Measurements from ENCODE around the gene PLCB1. TPM values are rescaled to one million over a fixed set of nuclear protein-coding genes. Genes with fewer than 3 reads are reported as not detected.

PLCB1 gene
- total and polyA plus RNA-seq, 2 experiments from 2014 or later: 6.7 to 20.5 TPM

DNA sequence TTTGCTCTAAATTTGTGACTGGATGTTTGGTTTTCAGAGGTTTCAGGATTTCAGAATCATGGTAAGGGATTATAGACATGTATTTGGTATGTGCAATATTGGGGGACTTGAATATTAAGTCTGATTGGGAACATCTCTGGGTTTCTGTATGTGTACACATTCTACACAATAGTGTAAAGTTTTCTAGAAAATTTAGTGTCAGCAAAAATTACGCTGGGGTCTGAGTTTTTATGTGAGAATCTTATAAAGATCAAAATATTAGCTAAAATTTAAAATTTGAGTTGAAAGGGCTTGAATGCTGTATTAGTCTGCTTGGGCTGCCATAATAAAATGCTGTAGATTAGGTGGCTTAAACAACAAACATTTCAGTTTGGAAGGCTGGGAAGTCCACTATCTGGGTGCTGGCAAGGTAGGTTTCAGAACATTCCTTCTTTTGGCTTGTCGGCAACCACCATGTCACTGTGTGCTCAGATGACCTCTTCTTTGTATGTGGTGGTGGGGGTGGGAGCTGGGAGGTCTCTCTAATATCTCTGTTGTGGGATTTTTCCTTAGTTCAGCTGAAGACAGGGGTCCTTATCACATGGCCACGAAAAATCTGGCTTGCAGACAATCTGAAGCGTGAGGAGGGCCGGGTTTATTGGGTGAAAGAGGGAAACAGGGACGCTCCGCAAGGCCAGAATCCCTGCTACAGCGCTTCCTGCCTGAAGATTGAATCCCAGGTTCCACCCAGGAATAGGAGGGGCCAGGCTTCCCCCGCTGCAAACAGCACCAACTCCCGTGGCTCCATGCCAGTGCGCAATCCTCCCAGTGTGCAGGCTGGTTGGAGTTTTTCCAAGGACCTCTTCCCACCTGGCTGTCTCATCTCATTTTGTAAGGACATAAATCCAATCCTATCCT is 299.7 kb downstream of the PLCB1 start:
- no peaks in the 10 kb centered on the region for H3K9me3 ChIP-seq (ENCODE audit: low read depth)
- H3K4me2 ChIP-seq: no peak overlapping the region
- H3K4me3 ChIP-seq: no peak overlapping the region
- TF ChIP-seq, protein P1, sequence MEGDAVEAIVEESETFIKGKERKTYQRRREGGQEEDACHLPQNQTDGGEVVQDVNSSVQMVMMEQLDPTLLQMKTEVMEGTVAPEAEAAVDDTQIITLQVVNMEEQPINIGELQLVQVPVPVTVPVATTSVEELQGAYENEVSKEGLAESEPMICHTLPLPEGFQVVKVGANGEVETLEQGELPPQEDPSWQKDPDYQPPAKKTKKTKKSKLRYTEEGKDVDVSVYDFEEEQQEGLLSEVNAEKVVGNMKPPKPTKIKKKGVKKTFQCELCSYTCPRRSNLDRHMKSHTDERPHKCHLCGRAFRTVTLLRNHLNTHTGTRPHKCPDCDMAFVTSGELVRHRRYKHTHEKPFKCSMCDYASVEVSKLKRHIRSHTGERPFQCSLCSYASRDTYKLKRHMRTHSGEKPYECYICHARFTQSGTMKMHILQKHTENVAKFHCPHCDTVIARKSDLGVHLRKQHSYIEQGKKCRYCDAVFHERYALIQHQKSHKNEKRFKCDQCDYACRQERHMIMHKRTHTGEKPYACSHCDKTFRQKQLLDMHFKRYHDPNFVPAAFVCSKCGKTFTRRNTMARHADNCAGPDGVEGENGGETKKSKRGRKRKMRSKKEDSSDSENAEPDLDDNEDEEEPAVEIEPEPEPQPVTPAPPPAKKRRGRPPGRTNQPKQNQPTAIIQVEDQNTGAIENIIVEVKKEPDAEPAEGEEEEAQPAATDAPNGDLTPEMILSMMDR (IDR thresholded peaks at IDR 0.05; ENCODE audit: poor library complexity): no peak
- TF ChIP-seq EZH2phosphoT487 (IDR thresholded peaks at IDR 0.05; ENCODE audit: low read depth, severe bottlenecking, unreplicated experiment) (no peak), EZH2 (IDR thresholded peaks at IDR 0.05; ENCODE audit: borderline replicate concordance) (no peak)
- H2AFZ ChIP-seq: no peak overlapping the region
- no peaks in the 10 kb centered on the region for H3K79me2 ChIP-seq
- no peaks in the 10 kb centered on the region for H4K20me1 ChIP-seq (ENCODE audit: insufficient read depth, poor library complexity, severe bottlenecking)
- peak; percentile 22 for DNase-seq (ENCODE audit: low spot score)
- no peaks in the 10 kb centered on the region for H3K27me3 ChIP-seq
- no peaks in the 10 kb centered on the region for H3K4me1 ChIP-seq (ENCODE audit: insufficient read depth)
- no peaks in the 10 kb centered on the region for H3K9me2 ChIP-seq (replicated peaks; ENCODE audit: insufficient read depth)
- no peak overlapping the region for H3K27ac ChIP-seq
- WGBS (ENCODE audit: low lambda C conversion rate, missing lambda C conversion rate): 60% methylated on average over 11 of the region's 11 CpGs
- no peaks in the 10 kb centered on the region for H3K36me3 ChIP-seq (replicated peaks; ENCODE audit: insufficient read depth, low read depth)

DNA sequence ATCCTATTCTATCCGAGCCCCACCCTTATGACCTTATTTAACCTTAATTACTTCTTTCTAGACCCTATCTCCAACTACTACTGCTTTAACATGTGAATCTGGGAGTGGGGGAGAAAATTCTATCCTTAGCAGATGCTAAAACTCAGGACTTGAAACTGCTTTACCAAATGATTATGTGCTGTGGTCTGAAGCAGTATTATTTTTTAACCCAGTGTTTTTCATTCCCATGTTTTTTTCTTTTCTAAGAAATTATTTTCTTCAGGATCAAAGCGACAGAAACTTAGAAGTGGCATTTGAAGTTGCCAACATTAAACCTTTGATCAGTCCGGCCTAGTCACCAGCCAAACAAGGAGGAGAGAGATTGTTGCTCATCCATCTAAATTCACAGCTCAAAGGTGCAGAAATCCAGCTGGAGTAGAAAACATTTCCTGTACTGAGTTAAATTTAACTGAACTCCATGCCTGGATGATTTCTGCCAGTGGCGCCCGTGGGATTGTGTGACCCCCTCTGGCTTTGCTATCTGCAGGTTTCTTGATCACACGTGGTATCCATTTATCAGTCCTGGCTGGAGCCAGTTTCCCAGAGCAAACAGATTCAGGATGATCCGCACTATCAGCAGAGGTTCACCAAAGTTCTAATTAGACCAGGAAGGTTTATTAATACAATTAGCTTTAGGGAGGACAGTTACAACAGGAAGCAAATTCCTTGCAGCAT is 300.5 kb downstream of the PLCB1 start:
- no peaks in the 10 kb centered on the region for H3K9me3 ChIP-seq (ENCODE audit: low read depth)
- WGBS (ENCODE audit: low lambda C conversion rate, missing lambda C conversion rate): 53% methylated on average over 7 of the region's 7 CpGs
- no peak overlapping the region for H3K27ac ChIP-seq
- H3K27me3 ChIP-seq: no peaks in the 10 kb centered on the region
- H3K79me2 ChIP-seq: no peaks in the 10 kb centered on the region
- no peaks in the 10 kb centered on the region for H3K9me2 ChIP-seq (replicated peaks; ENCODE audit: insufficient read depth)
- H3K36me3 ChIP-seq (replicated peaks; ENCODE audit: insufficient read depth, low read depth): no peaks in the 10 kb centered on the region
- no peak overlapping the region for H2AFZ ChIP-seq
- TF ChIP-seq EZH2 (IDR thresholded peaks at IDR 0.05; ENCODE audit: borderline replicate concordance): no peak
- no peak for TF ChIP-seq EZH2phosphoT487 (IDR thresholded peaks at IDR 0.05; ENCODE audit: low read depth, severe bottlenecking, unreplicated experiment)
- TF ChIP-seq, protein P1 (IDR thresholded peaks at IDR 0.05; ENCODE audit: poor library complexity): no peak
- no peak overlapping the region for H3K4me2 ChIP-seq
- no peak for DNase-seq (ENCODE audit: low spot score)
- no peak overlapping the region for H3K4me3 ChIP-seq
- no peaks in the 10 kb centered on the region for H3K4me1 ChIP-seq (ENCODE audit: insufficient read depth)
- no peaks in the 10 kb centered on the region for H4K20me1 ChIP-seq (ENCODE audit: insufficient read depth, poor library complexity, severe bottlenecking)

DNA sequence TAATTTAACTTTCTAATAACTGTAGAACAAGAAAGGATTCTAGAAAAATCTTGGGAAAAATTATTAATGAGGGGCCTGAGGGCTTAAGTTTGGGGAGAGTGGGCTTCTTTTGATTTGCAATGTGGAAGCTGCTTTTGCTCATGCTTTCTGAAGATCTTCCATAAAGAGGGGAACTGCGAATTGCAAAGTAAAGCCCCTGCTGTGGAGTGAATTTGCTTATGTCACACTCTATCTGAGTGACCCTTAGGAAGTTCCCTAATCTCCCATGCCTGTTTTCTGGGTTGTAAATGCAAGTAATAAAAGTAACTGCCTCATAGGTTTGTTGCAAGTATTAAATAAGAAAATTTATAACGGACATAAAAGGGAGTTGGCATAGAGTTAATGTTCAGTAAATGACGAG is 301.2 kb downstream of the PLCB1 start:
- no peak for DNase-seq (ENCODE audit: low spot score)
- H3K36me3 ChIP-seq (replicated peaks; ENCODE audit: insufficient read depth, low read depth): no peaks in the 10 kb centered on the region
- H3K79me2 ChIP-seq: no peaks in the 10 kb centered on the region

More for the DNA sequence above, 301.2 kb downstream of the PLCB1 start:
- H3K4me1 ChIP-seq (ENCODE audit: insufficient read depth): no peaks in the 10 kb centered on the region
- H3K4me3 ChIP-seq: no peak overlapping the region
- no peaks in the 10 kb centered on the region for H3K27me3 ChIP-seq
- no peaks in the 10 kb centered on the region for H4K20me1 ChIP-seq (ENCODE audit: insufficient read depth, poor library complexity, severe bottlenecking)
- no peak overlapping the region for H2AFZ ChIP-seq
- TF ChIP-seq EZH2phosphoT487 (IDR thresholded peaks at IDR 0.05; ENCODE audit: low read depth, severe bottlenecking, unreplicated experiment): no peak
- TF ChIP-seq, protein P1 (IDR thresholded peaks at IDR 0.05; ENCODE audit: poor library complexity): no peak
- no peak for TF ChIP-seq EZH2 (IDR thresholded peaks at IDR 0.05; ENCODE audit: borderline replicate concordance)
- no peak overlapping the region for H3K27ac ChIP-seq
- H3K4me2 ChIP-seq: no peak overlapping the region
- H3K9me2 ChIP-seq (replicated peaks; ENCODE audit: insufficient read depth): no peaks in the 10 kb centered on the region
- no peaks in the 10 kb centered on the region for H3K9me3 ChIP-seq (ENCODE audit: low read depth)
- 31% methylated on average over 3 of the region's 3 CpGs for WGBS (ENCODE audit: low lambda C conversion rate, missing lambda C conversion rate)

Data from hepatocyte (in vitro differentiated cells).